Mucosa of descending colon (tissue), 3 donors: ENCODE data around the gene ABCA2. TPM values are rescaled to one million over a fixed set of nuclear protein-coding genes. Genes with fewer than 3 reads are reported as not detected.

Experiments
- ATAC-seq: fragments of 200-7000 bp; cut with Tn5 transposase; one replicate; pipeline ENCODE4 v1.9.1; 2020; ENCODE audit warnings: mild to moderate bottlenecking, moderate library complexity
- DNase-seq, 3 donors: peaks; one replicate each; pipeline ENCODE4 v3.0.0-alpha.2; 2020
- H3K36me3 ChIP-seq: fragments of 200-600 bp; one replicate; pipeline ENCODE4 v1.8.0; 2021; ENCODE audit warnings: low read depth, mild to moderate bottlenecking
- H3K4me1 ChIP-seq: fragments of 200-600 bp; one replicate; pipeline ENCODE4 v1.8.0; 2021; ENCODE audit warnings: low read depth, mild to moderate bottlenecking
- H3K4me3 ChIP-seq: fragments of 200-600 bp; one replicate; pipeline ENCODE4 v1.8.0; 2021; ENCODE audit warnings: mild to moderate bottlenecking
- H3K9me3 ChIP-seq: fragments of 200-600 bp; one replicate; pipeline ENCODE4 v1.8.0; 2021; ENCODE audit warnings: mild to moderate bottlenecking
- intact Hi-C, 2 donors: fragments of 100-400 bp; cut with DNase I in 1 of 2; cut with micrococcal nuclease in 1 of 2; formaldehyde crosslinking; loops; one replicate each; pipeline versions ENCODE4 v1.11.0 to v1.11.1; 2022; cut with DNase I, micrococcal nuclease
- total RNA-seq, 3 donors: library from RNA; stranded (reverse); fragmentation: NEBNext Ultra II Directional in 2 of 3; extraction: Animal tissue kit (Norgen Biotek cat#: 25700) in 2 of 3; gene quantifications; one replicate each; pipeline versions ENCODE4 v1.2.1 to v1.2.4, GENCODE V29; 2021 to 2023
- TF ChIP-seq, protein P1 (sequence below): fragments of 200-600 bp; IDR thresholded peaks from one replicate; pipeline ENCODE4 v1.8.0; 2022; ENCODE audit warnings: antibody characterized with exemption, mild to moderate bottlenecking
- donor health status: DM: no; HTN: no; CAD: no; lungs with moderate emphysema.
- donor health status: DM: no; HTN: no; CAD: no.
- donor health status: DM: no; HTN: yes; CAD: no.

The ABCA2 gene
- total RNA-seq, 3 donors from 2014 or later: 20.1 to 77.2 (median 48.0) TPM

DNA sequence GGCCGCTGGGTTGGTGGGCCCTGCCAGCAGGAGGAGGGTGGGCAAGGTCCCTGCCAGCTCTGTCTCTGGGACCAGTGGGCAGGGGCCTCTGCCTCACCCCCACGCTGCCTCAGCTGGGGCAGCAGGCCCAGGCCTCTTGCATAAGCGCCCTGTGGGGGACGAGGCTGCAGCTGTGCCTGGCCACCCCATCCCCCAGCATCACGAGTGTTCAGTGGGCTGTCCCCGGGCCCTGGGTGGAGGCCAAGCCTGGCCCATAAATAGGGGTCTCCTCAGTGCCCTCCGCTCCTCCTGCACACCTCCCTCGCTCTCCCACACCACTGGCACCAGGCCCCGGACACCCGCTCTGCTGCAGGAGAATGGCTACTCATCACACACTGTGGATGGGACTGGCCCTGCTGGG lies 50.8 kb downstream of the ABCA2 start, which contains the start of gene PTGDS:
Gene PTGDS (plus strand): TSS at position 282 of the 400 bp plus-strand sequence. CDS start 75 bp downstream, at position 357.
- TF ChIP-seq, protein P1, sequence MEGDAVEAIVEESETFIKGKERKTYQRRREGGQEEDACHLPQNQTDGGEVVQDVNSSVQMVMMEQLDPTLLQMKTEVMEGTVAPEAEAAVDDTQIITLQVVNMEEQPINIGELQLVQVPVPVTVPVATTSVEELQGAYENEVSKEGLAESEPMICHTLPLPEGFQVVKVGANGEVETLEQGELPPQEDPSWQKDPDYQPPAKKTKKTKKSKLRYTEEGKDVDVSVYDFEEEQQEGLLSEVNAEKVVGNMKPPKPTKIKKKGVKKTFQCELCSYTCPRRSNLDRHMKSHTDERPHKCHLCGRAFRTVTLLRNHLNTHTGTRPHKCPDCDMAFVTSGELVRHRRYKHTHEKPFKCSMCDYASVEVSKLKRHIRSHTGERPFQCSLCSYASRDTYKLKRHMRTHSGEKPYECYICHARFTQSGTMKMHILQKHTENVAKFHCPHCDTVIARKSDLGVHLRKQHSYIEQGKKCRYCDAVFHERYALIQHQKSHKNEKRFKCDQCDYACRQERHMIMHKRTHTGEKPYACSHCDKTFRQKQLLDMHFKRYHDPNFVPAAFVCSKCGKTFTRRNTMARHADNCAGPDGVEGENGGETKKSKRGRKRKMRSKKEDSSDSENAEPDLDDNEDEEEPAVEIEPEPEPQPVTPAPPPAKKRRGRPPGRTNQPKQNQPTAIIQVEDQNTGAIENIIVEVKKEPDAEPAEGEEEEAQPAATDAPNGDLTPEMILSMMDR: no peak
- H3K36me3 ChIP-seq: no peaks in the 10 kb centered on the region
- ATAC-seq (no peak), DNase-seq (no peak)
- no peak within 1 kb of the TSS for H3K4me3 ChIP-seq
- H3K9me3 ChIP-seq: no peaks in the 10 kb centered on the region
- intact Hi-C loops: no loop called here
- H3K4me1 ChIP-seq: peaks cover 2% of the 10 kb centered on the region

DNA sequence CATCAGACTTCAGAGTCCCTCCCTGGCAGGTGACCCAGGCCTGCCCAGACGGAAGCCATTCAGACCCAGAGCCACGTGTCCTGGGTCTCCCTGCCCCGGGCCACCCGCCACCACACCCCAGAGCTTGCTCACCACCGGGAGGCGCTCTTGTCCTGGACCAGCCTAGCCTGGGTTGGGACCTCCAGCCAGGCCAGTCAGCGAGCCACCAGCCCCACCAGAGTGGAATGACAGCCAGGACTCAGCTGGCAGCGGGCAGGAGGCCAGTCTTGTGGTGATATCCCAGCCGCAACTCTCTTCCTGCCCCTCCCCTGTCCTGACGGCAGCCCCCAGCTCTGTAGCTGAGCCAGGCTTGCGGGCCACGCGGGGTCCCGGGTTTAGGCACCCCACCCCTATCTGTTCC lies 52.4 kb downstream of the ABCA2 start:
- Histone ChIP-seq H3K36me3 (no peaks in the 10 kb centered on the region), H3K9me3 (no peaks in the 10 kb centered on the region), H3K4me1 (peaks cover 2% of the 10 kb centered on the region), H3K4me3 (no peak overlapping the region)
- intact Hi-C loops: no loop called here
- no peak for ATAC-seq
- TF ChIP-seq, protein P1: no peak
- DNase-seq: no peak

DNA sequence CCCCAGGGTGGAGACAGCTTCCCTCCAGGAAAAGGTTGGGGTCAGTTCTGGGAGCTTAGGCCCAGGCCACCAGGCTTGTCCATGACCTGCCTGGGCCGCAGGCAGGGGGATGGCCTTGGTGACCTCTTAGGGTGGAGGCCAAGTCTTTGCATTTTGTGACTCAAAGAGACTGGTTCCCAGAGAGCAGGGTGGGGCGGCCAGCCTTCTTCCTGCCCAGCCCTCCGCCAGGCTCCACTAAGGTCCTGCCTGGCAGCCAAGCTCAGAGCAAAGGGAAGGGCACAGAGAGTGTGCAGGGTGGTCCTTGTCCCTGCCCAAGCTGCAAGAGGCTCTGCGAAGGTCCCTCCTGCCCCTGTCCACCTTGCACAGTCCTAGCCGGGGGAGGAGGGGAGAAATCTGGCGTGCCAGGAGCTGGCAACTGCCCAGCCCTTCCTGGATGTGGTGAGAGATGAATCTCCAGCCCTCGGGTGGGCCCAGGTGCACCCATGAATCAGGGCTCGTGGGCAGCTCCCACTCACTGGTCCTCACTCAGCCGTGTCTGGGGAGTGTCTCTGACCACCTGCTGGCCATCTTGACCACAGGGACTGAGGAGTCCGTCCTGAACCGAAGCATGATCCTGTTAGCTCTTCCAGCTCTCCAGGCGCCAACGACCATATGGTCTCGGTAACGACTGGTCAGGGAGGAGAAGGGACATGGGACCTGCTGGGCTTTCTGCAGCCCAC lies 53.1 kb downstream of the ABCA2 start:
- TF ChIP-seq, protein P1: no peak
- peak; percentile 49 for ATAC-seq

DNA sequence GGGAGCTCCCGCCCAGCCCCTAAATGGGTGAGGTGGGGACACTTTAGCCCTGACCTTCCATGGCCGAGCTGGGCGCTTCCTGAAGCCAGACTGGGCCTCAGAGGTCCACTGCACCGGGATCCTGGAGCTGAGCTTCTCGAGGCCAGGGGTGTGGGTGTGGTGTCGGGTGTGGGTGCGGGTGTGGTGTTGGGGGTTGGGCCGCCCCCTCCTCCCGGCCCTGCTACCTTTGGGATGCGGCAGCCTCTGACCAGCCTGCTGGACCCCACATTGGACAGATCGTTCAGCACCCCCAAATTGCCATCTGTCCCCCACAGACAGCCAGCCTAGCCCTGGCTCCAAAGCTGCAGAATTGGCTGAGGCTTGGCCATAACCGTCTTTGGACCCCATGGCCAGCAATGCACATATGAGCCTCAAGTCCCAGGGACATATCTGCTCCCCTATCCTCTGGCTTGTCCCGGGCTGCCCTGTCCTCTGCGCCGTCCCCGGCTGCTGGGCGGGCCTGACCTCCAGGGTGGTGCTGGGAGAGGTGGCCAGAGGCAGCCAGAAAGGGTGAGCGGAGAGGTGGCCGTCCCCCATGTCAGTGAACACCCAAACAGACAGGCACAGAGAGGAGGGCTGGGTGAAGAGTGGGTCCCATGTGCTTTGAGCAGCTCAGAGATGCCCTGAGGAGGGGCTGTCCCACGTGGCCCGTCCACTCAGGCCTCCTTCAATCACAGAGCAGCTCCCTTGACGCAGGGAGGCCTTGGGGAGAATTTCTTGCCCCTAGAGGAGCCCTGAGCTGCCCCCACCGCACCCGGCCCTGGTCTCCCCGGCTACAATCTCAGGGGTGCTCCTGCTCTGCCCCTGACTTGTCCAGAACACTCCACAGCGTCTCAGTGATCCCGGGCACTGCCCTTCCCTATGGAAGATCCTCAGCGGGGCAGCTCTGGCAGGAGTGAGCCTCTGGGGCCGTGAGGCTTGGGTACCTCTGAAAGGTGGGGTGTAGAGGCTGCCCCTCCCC lies 54.1 kb downstream of the ABCA2 start:
- DNase-seq: no peak
- Histone ChIP-seq H3K4me1 (peaks cover 2% of the 10 kb centered on the region), H3K9me3 (no peaks in the 10 kb centered on the region), H3K4me3 (no peak overlapping the region), H3K36me3 (no peaks in the 10 kb centered on the region)
- no peak for ATAC-seq
- intact Hi-C loops: no loop called here
- TF ChIP-seq, protein P1: no peak

More for the DNA sequence above, 53.1 kb downstream of the ABCA2 start:
- no peaks in the 10 kb centered on the region for H3K9me3 ChIP-seq
- H3K4me1 ChIP-seq: peaks cover 2% of the 10 kb centered on the region
- no peaks in the 10 kb centered on the region for H3K36me3 ChIP-seq
- DNase-seq: no peak
- intact Hi-C loops: no loop called here
- H3K4me3 ChIP-seq: no peak overlapping the region

DNA sequence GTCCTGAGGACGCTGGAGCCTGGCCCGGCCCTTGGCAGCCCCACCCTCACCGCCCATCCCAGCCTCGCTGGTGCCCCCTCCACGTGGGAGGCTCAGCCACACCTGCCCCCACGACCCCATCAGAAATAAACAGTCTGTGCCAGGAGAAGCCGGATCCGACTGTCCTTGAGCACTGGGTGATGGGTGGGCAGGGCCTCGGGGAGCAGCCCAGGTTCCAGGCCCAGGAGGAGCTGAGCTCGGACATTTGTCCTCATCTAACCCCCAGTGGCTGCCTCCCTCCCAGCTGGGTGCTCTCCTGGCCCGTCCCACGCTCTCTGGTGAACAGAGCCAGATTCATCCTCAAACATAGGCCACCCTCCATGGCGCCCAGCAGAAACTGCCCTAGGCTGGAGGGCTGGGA lies 55.3 kb downstream of the ABCA2 start:
- ATAC-seq (no peak), DNase-seq (no peak)
- peaks cover under 1% of the 10 kb centered on the region for H3K4me1 ChIP-seq
- TF ChIP-seq, protein P1: no peak
- H3K4me3 ChIP-seq: no peak overlapping the region
- no peaks in the 10 kb centered on the region for H3K36me3 ChIP-seq
- no peaks in the 10 kb centered on the region for H3K9me3 ChIP-seq
- intact Hi-C loops: no loop called here
